Measurements from ENCODE around the gene DPEP2NB.
"Not testable (repeated sequence)": the region's sequence is repeated elsewhere in the genome, so short reads cannot be mapped to it uniquely, and the experiment has no call there.

DPEP2NB gene
- total RNA-seq = 0 reads per million in 2 donors

GRCh38 chr16:68015681-68016080, at the start of gene DPEP2NB:
TSS of gene DPEP2NB (minus strand) at chr16:68015911. CDS start at chr16:68015770, 141 bp downstream.
- no peak for DNase-seq

DNA sequence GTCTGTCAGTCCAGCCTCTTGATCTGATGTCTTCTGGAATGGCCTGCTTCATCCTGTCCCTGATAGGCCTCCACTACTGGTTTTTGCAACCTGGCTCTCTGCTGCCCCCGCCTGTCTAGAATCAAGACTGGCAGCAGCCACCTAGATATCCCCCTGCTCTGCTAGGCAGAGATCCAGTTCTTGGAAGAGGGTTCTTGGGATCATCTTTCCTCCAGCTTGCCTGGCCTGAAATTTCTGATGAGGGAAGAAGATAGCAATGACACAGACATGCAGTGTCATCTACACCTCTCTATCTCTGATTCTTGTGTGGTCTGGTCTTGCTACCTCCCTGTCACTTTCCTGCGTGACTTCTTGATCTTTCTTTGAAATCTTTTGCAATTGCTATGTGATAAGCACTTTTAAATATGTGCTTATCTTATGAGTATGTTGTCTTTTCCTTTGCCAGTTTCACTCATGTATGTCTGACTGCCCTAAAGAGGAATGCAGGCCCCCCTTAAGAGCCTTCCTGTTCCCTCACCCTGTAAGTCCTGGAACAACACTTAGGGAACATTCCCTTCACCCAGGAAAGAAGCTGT, 49.2 kb upstream of the DPEP2NB start:
- no peak for DNase-seq

DNA sequence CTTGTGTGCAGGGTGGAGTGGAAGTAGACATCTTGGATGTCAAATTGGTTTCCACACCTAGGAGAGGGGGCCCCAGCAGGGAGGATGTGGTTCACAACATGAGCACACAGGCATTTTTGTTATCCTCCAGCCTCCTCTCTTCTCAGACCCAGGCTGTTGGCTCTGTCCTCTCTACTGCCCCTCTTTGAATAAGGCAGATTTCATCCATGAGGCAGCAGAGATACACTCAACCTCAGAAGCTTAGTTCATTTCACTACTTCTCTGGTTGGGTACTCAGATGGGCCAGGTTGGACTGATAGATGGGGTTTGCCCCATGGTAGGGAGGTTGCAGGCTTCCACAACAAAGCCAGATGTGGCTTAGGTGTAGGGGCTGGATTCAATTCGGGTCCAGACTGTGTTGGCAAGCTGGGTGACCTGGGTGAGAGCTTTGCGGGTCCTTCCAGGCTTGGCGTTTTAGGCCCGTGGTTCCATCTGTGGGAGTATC, 47.2 kb upstream of the DPEP2NB start:
- DNase-seq = no peak

- DNase-seq = no peak
Observed at GRCh38 chr16:68061396-68061795, 45.7 kb upstream of the DPEP2NB start.

DNA sequence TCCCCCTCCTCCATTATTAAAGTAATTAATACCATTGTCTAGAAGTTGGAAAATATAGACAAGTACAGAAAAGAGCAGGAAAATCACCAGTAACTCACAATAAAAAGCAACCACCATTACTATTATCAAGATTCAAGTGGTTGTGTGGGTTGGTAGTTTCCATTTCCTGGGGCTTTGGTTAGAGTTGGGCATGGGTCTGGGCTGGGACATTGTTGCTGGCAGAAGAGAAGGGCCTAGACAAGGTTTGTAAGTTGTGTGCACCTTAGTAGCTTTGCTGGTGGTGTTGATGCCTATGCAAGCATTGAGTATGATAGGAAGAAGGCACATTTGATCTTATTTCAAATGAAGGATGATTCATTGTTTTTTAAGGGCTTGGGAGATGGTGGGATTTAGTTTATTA, 44.1 kb upstream of the DPEP2NB start:
- DNase-seq = no peak

GRCh38 chr16:68055395-68055794, 39.7 kb upstream of the DPEP2NB start:
- DNase-seq = no peak

DNA sequence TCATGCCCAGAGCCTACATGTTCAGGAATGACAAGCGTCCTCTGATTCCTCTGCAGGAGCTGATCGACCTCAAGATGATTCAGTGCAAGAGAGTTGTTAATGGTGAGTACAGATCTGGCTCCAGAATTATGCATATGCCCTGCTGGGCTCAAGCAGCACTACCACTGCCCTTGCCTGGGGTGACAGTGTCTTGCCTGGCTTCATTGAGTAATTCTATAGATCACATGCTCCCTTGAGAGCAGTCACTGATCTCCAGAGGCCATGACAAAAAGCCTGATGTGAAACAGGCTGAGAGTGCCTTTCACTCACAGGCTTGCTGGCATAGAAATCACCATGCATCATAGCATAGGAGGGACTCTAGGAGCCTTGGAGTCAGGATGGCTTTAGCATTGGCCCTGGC, 33.7 kb upstream of the DPEP2NB start:
- DNase-seq = no peak

GRCh38 chr16:68047987-68048386, 32.3 kb upstream of the DPEP2NB start:
- DNase-seq = no peak

- DNase-seq = no peak
Observed at GRCh38 chr16:68046106-68046505, 30.4 kb upstream of the DPEP2NB start.

DNA sequence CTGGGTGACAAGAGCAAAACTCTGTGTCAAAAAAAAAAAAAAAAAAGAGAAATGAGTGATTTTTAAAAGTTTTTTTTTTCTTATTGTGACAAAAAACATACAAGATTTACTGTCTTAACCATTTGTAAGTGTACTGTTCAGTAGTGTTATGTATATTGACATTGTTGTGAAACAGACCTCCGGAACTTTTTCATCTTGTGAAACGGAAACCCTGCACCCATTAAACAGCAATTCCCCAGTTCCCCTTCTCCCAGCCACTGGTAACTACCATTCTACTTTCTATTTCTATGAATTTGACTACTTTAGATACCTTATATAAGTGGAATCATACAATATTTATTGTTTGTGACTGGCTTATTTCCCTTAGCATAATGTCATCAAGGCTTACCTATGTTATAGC, 26.1 kb upstream of the DPEP2NB start:
- no peak for DNase-seq

DNA sequence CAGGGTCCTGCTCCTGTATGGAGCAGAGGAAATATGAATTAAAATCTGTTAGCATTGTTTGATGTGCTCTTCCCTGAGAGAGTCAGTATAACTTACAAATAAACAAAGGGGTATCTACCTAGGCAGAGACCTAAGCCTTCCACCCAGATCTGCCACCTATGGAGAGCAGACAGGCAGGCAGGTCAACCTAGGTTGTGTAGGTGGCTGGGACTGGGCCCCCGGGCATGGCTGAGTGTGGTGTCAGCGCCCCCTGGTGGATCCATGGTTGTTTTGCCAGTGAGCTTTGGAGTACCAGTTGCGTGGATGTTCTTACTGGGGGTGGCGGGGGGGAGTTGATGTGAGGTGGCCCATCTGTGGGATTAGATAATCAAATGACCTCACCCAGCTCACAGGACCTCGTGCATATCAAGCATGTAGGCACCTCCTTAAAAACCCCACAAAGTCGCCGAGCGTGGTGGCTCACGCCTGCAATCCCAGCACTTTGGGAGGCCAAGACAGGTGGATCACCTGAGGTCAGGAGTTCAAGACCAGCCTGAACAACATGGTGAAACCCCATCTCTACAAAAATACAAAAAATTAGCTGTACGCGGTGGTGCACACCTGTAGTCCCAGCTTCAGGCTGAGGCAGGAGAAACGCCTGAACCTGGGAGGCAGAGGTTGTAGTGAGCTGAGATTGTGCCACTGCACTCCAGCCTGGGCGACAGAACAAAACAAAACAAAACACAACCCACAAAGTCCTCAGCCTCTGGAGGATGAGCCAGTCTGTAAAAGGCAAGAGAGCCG, 25.0 kb upstream of the DPEP2NB start:
- DNase-seq = peak; percentile 35

DNA sequence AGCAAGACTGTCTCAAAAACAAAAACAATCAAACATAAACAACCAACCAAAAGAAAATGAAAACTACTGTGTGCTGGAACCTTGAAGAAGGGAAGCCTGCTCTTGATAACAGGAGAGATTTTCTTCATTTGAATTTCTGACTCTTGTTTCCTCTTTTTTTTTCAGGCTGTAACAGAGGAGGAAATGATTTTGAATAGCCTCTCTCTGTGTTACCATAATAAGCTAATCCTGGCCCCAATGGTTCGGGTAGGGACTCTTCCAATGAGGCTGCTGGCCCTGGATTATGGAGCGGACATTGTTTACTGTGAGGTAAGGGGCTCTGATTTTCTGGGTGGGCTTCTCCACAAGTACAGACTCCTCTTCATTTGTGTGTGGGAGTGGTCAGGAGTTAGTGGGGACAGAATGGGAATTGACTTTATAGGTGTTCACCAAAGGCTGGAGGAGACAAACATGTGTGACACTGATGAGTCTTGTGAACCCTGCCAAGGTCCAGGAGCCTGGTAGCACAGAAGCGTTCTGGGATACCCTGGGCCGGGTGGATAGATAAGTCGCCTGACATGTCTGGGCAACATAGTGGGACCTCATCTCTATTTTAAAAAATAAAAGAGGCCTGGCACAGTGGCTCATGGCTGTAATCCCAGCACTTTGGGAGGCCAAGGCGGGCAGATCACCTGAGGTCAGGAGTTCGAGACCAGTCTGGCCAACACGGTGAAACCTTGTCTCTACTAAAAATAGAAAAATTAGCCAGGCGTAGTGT, 22.3 kb upstream of the DPEP2NB start:
- DNase-seq = no peak

DNA sequence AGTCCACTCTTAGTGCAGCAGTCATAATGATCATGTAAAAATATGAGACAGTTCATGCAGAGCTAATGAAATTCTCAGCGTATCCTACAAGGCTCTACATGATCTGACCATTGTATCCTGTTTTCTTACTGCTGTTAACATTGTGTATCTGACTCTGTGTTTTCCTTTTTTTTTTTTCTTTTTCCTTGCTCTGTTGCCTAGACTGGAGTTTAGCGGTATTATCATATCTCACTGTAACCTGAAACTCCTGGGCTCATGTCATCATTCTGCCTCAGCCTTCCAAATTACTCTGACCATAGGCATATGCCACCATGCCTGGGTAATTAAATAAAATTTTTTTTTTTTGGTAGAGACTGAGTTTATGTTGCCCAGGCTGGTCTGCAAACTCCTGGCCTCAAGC, 19.5 kb upstream of the DPEP2NB start:
- DNase-seq = no peak

- no peak for DNase-seq
Observed at GRCh38 chr16:68033101-68033500, 17.4 kb upstream of the DPEP2NB start.

DNA sequence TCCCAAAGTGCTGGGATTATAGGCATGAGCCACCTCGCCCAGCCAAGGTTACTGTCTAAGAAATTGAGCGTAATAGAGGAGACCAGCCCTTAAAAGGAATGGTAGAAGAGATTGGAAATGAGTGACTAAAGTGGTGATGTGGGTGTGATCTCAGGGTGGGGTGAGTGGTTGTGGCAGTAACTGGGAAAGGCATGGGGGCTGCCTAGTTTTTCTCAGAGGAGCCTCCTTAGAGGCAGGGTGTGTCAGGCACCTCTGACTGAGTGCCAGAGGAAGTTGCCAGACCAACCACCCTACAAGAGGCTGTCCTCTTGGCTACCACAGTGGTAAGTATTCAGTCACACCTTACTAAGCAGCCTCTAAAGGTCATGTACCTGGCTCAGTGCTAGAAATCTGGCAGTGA, 16.2 kb upstream of the DPEP2NB start:
- no peak for DNase-seq

- not testable (repeated sequence) for DNase-seq
Observed at GRCh38 chr16:68030108-68030507, 14.4 kb upstream of the DPEP2NB start.

DNA sequence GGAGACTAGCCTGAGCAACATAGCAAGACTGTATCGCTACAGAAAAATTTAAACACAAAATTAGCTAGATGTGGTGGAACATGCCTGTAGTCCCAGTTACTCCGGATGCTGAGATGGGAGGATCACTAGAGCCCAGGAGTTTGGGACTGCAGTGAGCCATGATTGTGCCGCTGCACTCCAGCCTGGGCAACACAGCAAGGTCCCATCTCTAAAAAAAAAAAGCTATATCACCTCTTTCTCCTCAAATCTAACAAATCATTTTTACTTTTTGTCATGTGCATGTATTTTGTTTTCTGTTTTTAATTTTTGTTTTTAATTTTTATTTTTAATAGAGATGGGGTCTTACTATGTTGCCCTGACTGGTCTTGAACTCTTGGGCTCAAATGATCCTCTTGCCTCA, 13.3 kb upstream of the DPEP2NB start:
- no peak for DNase-seq

DNA sequence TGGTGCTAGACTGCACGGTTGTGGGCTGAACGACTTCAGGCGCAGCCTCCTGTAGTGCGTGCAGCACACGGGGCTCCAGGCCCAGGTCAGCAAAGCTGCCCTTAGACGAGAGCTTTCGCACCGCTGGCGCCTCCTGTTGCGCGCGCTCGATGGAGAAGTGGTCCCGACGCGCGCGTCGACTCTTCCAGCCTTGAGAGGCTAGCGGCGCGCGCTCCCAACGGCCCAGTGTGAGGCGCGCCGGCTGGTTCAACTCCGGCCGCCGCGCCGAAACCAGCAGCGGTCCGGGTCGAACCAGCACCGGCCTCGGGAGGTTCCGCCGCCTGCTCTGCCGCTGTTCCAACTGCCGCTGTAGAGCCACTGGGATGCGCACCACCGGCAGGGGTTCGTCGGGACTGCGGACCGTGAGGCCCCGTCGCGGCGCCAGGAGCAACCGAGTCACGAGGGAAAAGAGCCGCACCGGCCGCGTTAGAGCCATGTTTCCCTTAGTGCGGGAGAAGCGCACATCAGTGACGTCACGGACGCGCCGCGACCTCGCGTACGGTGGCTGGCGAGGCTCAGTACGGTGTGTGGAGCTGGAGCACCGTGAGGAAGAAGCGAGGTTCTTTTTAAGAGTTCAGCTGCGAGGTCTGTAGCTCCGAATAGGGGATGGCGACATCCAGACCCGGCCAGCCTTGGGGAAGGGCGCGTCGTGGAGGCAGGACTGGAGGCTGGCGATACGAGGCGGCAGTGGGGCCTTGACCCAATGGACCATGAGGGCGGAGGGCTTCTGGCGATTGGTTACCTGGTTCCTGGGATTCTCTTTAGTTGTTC, 7.2 kb upstream of the DPEP2NB start, which contains the start of the genes DDX28 and DUS2:
TSS of gene DDX28 (minus strand) at position 505 of the 810 bp plus-strand sequence. CDS start at position 475, 30 bp downstream.
TSS of gene DUS2 (plus strand) at position 557 of the 810 bp plus-strand sequence. CDS start 14,740 bp downstream, outside the sequence.
- DNase-seq = peak; percentile 91

- no peak for DNase-seq
Observed at GRCh38 chr16:68022278-68022727, 6.6 kb upstream of the DPEP2NB start.

DNA sequence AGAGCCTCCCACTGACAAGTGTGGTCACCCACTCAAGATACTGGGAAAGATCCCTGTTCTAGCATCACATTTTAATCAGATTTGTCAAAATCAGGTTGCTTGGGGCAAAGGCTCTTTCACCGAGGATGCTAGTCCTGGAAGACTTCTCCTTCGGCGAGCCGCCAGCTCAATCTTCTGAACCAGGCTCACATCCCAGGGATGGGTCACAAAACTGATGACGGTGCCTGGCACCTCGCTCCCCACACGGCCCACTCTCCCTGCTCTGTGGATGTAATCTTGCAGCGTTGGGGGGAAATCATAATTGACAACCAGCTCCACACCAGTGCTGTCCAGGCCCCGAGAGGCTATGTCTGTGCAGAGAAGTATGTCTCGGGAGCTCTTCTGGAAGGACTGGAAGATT, 5.8 kb upstream of the DPEP2NB start:
- DNase-seq = no peak

GRCh38 chr16:68019167-68019680, 3.5 kb upstream of the DPEP2NB start:
- no peak for DNase-seq

GRCh38 chr16:68013440-68013839, 2.3 kb downstream of the DPEP2NB start:
- DNase-seq = no peak
